ENCODE measurements around the gene CLIC5.

Gene CLIC5

GRCh38 chr6:45984788-45985425, 30.8 kb downstream of the CLIC5 start:
- Histone ChIP-seq H3K4me1 (peaks cover 5% of the 10 kb centered on the region), H3K4me2 (ENCODE audit: low read length) (no peak overlapping the region), H3K27ac (no peak overlapping the region), H3K79me2 (no peaks in the 10 kb centered on the region), H3K27me3 (ENCODE audit: control insufficient read depth, insufficient read depth, low read length) (no peaks in the 10 kb centered on the region), H2AFZ (no peak overlapping the region), H3K4me3 (ENCODE audit: low read depth, low read length) (no peak overlapping the region), H3K9ac (no peak overlapping the region), H3K9me3 (ENCODE audit: control insufficient read depth, low read length) (no peaks in the 10 kb centered on the region), H3K36me3 (ENCODE audit: control insufficient read depth, insufficient read depth, low read length) (no peaks in the 10 kb centered on the region)
- no peak for TF ChIP-seq CTCF (IDR thresholded peaks at IDR 0.05)

- Histone ChIP-seq H3K9me3 (ENCODE audit: control insufficient read depth, low read length) (no peaks in the 10 kb centered on the region), H3K4me1 (peaks cover 5% of the 10 kb centered on the region), H3K4me2 (ENCODE audit: low read length) (no peak overlapping the region), H3K36me3 (ENCODE audit: control insufficient read depth, insufficient read depth, low read length) (no peaks in the 10 kb centered on the region), H3K27me3 (ENCODE audit: control insufficient read depth, insufficient read depth, low read length) (no peaks in the 10 kb centered on the region), H2AFZ (no peak overlapping the region), H3K79me2 (no peaks in the 10 kb centered on the region), H3K9ac (no peak overlapping the region), H3K27ac (no peak overlapping the region), H3K4me3 (ENCODE audit: low read depth, low read length) (no peak overlapping the region)
- TF ChIP-seq CTCF (IDR thresholded peaks at IDR 0.05), result no peak
Observed at GRCh38 chr6:45984347-45984746, 31.3 kb downstream of the CLIC5 start.

- no peak overlapping the region for H3K4me3 ChIP-seq (ENCODE audit: low read depth, low read length)
- TF ChIP-seq CTCF (IDR thresholded peaks at IDR 0.05), result no peak
- no peaks in the 10 kb centered on the region for H3K27me3 ChIP-seq (ENCODE audit: control insufficient read depth, insufficient read depth, low read length)
- H3K9ac ChIP-seq, result no peak overlapping the region
- H2AFZ ChIP-seq, result no peak overlapping the region
- no peaks in the 10 kb centered on the region for H3K36me3 ChIP-seq (ENCODE audit: control insufficient read depth, insufficient read depth, low read length)
- H3K27ac ChIP-seq, result no peak overlapping the region
- H3K9me3 ChIP-seq (ENCODE audit: control insufficient read depth, low read length), result no peaks in the 10 kb centered on the region
- no peaks in the 10 kb centered on the region for H3K4me1 ChIP-seq
- H3K79me2 ChIP-seq, result no peaks in the 10 kb centered on the region
- no peak overlapping the region for H3K4me2 ChIP-seq (ENCODE audit: low read length)
Observed at GRCh38 chr6:45983062-45983461, 32.6 kb downstream of the CLIC5 start.

GRCh38 chr6:45982280-45983036, 33.2 kb downstream of the CLIC5 start:
- H3K27me3 ChIP-seq (ENCODE audit: control insufficient read depth, insufficient read depth, low read length), result no peaks in the 10 kb centered on the region
- no peaks in the 10 kb centered on the region for H3K36me3 ChIP-seq (ENCODE audit: control insufficient read depth, insufficient read depth, low read length)
- no peak for TF ChIP-seq CTCF (IDR thresholded peaks at IDR 0.05)
- no peak overlapping the region for H2AFZ ChIP-seq
- H3K79me2 ChIP-seq, result no peaks in the 10 kb centered on the region
- H3K9ac ChIP-seq, result no peak overlapping the region
- H3K4me1 ChIP-seq, result no peaks in the 10 kb centered on the region
- no peak overlapping the region for H3K27ac ChIP-seq
- H3K4me2 ChIP-seq (ENCODE audit: low read length), result no peak overlapping the region
- H3K4me3 ChIP-seq (ENCODE audit: low read depth, low read length), result no peak overlapping the region
- no peaks in the 10 kb centered on the region for H3K9me3 ChIP-seq (ENCODE audit: control insufficient read depth, low read length)

Measured in parathyroid adenoma (tissue), 2 donors.